ENCODE measurements around the gene TPM3.
"Not testable (repeated sequence)": the region's sequence is repeated elsewhere in the genome, so short reads cannot be mapped to it uniquely, and the experiment has no call there.

Gene TPM3

DNA sequence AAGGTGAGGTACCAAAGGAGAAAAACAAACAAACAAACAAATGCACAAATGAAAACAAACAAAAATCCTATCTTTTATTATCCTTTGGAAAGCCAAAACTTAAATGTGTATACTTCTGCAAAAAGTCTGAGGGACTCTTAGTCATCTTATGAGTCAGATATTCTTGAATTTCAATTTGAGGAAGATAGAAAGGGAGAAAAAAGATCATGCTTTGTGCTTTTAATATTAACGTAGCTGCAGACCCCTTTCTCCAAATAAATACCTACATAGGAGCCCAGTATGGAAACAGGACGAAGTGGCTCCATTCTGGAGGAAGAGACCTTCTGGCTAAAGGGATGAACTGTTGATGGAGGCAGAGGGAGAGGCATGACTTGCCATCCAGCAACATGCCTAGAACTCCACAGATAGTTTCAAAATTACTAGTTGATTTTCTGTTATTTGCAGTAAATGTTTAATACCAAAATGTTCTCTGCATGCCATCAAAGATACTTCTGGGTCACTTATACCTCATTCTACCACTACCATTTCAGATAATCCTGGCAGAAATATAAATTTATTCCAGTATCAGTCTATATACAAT, 62.4 kb downstream of the TPM3 start:
- H3K4me1 ChIP-seq (ENCODE audit: control insufficient read depth in 1 of 2, insufficient read depth in 2 of 2, low read length in 2 of 2), result no peaks in the 10 kb centered on the region
- no peak overlapping the region for H3K4me3 ChIP-seq (ENCODE audit: low read depth in 1 of 2, low read length in 2 of 2)
- no peaks in the 10 kb centered on the region for H3K9me3 ChIP-seq (ENCODE audit: control insufficient read depth in 1 of 2, low read length in 2 of 2)
- H3K9ac ChIP-seq (ENCODE audit: low read depth in 1 of 2, low read length in 2 of 2), result no peak overlapping the region
- no peaks in the 10 kb centered on the region for H3K36me3 ChIP-seq (ENCODE audit: control insufficient read depth in 1 of 2, insufficient read depth in 2 of 2, low read length in 2 of 2)
- no peaks in the 10 kb centered on the region for H3K27me3 ChIP-seq (ENCODE audit: control insufficient read depth in 1 of 2, insufficient read depth in 2 of 2, low read length in 2 of 2)
- H3K27ac ChIP-seq (ENCODE audit: low read depth, low read length), result no peak overlapping the region

- not testable (repeated sequence) for H3K9me3 ChIP-seq (ENCODE audit: control insufficient read depth in 1 of 2, low read length in 2 of 2); H3K4me3 ChIP-seq (ENCODE audit: low read depth in 1 of 2, low read length in 2 of 2); H3K27me3 ChIP-seq (ENCODE audit: control insufficient read depth in 1 of 2, insufficient read depth in 2 of 2, low read length in 2 of 2); H3K4me1 ChIP-seq (ENCODE audit: control insufficient read depth in 1 of 2, insufficient read depth in 2 of 2, low read length in 2 of 2); H3K9ac ChIP-seq (ENCODE audit: low read depth in 1 of 2, low read length in 2 of 2); H3K36me3 ChIP-seq (ENCODE audit: control insufficient read depth in 1 of 2, insufficient read depth in 2 of 2, low read length in 2 of 2); H3K27ac ChIP-seq (ENCODE audit: low read depth, low read length)
Observed at GRCh38 chr1:154123205-154123604, 68.7 kb downstream of the TPM3 start.

- H3K9me3 ChIP-seq (ENCODE audit: control insufficient read depth in 1 of 2, low read length in 2 of 2), result no peaks in the 10 kb centered on the region
- H3K27me3 ChIP-seq (ENCODE audit: control insufficient read depth in 1 of 2, insufficient read depth in 2 of 2, low read length in 2 of 2), result no peaks in the 10 kb centered on the region
- no peak overlapping the region for H3K4me3 ChIP-seq (ENCODE audit: low read depth in 1 of 2, low read length in 2 of 2)
- H3K4me1 ChIP-seq (ENCODE audit: control insufficient read depth in 1 of 2, insufficient read depth in 2 of 2, low read length in 2 of 2), result peaks cover 6% of the 10 kb centered on the region in 2 donors
- no peaks in the 10 kb centered on the region for H3K36me3 ChIP-seq (ENCODE audit: control insufficient read depth in 1 of 2, insufficient read depth in 2 of 2, low read length in 2 of 2)
- no peak overlapping the region for H3K9ac ChIP-seq (ENCODE audit: low read depth in 1 of 2, low read length in 2 of 2)
- H3K27ac ChIP-seq (ENCODE audit: low read depth, low read length), result no peak overlapping the region
Observed at GRCh38 chr1:154117642-154118041, 74.3 kb downstream of the TPM3 start.

DNA sequence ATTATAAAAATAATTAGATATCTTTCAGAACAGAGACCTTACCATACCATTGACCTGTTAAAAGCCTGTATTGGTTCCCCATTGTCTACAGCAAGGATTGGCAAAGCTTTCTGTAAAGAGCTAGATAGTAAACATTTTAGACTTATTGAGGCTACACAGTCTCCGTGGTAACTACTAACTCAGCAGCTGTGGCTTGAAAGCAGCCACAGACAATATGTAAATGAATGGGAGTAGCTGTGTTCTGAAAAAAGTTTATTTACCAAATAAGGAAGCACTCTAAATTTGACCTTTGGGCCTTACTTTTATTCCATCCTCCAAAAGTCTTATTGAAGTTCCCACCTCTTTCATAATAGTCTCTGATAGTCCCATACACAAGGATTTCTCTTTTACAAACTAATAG, 76.7 kb downstream of the TPM3 start:
- Histone ChIP-seq H3K9me3 (ENCODE audit: control insufficient read depth in 1 of 2, low read length in 2 of 2) (no peaks in the 10 kb centered on the region), H3K4me1 (ENCODE audit: control insufficient read depth in 1 of 2, insufficient read depth in 2 of 2, low read length in 2 of 2) (peaks cover 6% of the 10 kb centered on the region in 2 donors), H3K27ac (ENCODE audit: low read depth, low read length) (no peak overlapping the region), H3K4me3 (ENCODE audit: low read depth in 1 of 2, low read length in 2 of 2) (no peak overlapping the region), H3K9ac (ENCODE audit: low read depth in 1 of 2, low read length in 2 of 2) (no peak overlapping the region), H3K36me3 (ENCODE audit: control insufficient read depth in 1 of 2, insufficient read depth in 2 of 2, low read length in 2 of 2) (no peaks in the 10 kb centered on the region), H3K27me3 (ENCODE audit: control insufficient read depth in 1 of 2, insufficient read depth in 2 of 2, low read length in 2 of 2) (no peaks in the 10 kb centered on the region)

All from duodenal mucosa (tissue), 2 donors.